Measurements from ENCODE around the gene SUSD6. TPM values are rescaled to one million over a fixed set of nuclear protein-coding genes. Genes with fewer than 3 reads are reported as not detected.
A peak's percentile ranks its signal among the peaks of the same experiment; 100 is the strongest.

SUSD6 gene
- total and polyA plus RNA-seq, 9 of the 15 experiments (the other 6 are each of a cell fraction or from before 2014, with no cell fraction given) = 2.9 to 20.7 (median 5.6) TPM

- CTCF ChIA-PET (ENCODE audit: low intra/inter-chr PET ratio) = no interaction called here
- H4K20me1 ChIP-seq (replicated peaks; ENCODE audit: control insufficient read depth, insufficient read depth, low read length) = no peaks in the 10 kb centered on the region
- peak overlapping the region in 1 of 2 experiments; percentile 41; a peak in 1 of 4 replicates for H3K9ac ChIP-seq (ENCODE audit: insufficient read depth in 1 of 2, low read depth in 2 of 2, low read length in 2 of 2)
- peak in 2 of 4 experiments; percentile 62 to 73 for DNase-seq (ENCODE audit: extremely low read depth in 1 of 4, low spot score in 3 of 4)
- BruUV-seq (replicated peaks) = no TSS peak
- peak; percentile 67 for FAIRE-seq
- H3K4me2 ChIP-seq (ENCODE audit: insufficient read depth, low read length) = peak overlapping the region; percentile 40
- 14% methylated on average over 9 of the region's 9 CpGs for WGBS (ENCODE audit: insufficient coverage, low coverage, missing lambda C conversion rate)
- H3K4me1 ChIP-seq (replicated peaks in 1 of 2; ENCODE audit: control insufficient read depth in 2 of 2, insufficient read depth in 2 of 2, low read length in 2 of 2) = peaks cover 14 to 87% of the 10 kb centered on the region in 2 experiments; a peak in 4 of 5 replicates
- peaks cover 99% of the 10 kb centered on the region for H3K79me2 ChIP-seq (ENCODE audit: control insufficient read depth, insufficient read depth, low read length)
- no peaks in the 10 kb centered on the region for H3K27me3 ChIP-seq (ENCODE audit: control insufficient read depth in 2 of 2, insufficient read depth in 2 of 2, low read length in 2 of 2)
- H3K9me3 ChIP-seq (replicated peaks; ENCODE audit: control insufficient read depth, insufficient read depth, low read depth, low read length) = no peaks in the 10 kb centered on the region
- H2AFZ ChIP-seq (ENCODE audit: low read depth, low read length) = no peak overlapping the region
- no peaks in the 10 kb centered on the region for H3K9me1 ChIP-seq (ENCODE audit: control insufficient read depth, insufficient read depth, low read length)
- in situ Hi-C loops (cut with MboI) = no loop called here
- H3K27ac ChIP-seq (ENCODE audit: extremely low read depth, low read depth, low read length) = peak overlapping the region; percentile 50
- H3K4me3 ChIP-seq = no peak overlapping the region
- peak; percentile 58 for ATAC-seq
- POLR2A ChIA-PET = interaction anchor here (0.6 to 1.1 kb wide), 5 partner anchors 8 to 27 kb away, joined by 3 to 4 read pairs (median 3); no protein-coding TSS in a partner anchor
- H3K36me3 ChIP-seq (ENCODE audit: control insufficient read depth, insufficient read depth, low read length) = peaks cover 6% of the 10 kb centered on the region; the same call in 2 of the 3 replicates
- intact Hi-C loops (cut with micrococcal nuclease) = no loop called here
- TF ChIP-seq KDM1A (IDR thresholded peaks at IDR 0.05) (peak in 1 of 2 experiments; percentile 11; a peak in 1 of 4 replicates), CBX2 (IDR thresholded peaks at IDR 0.05; ENCODE audit: insufficient read depth, low read length, poor library complexity, severe bottlenecking) (no peak), POLR2AphosphoS5 (IDR thresholded peaks at IDR 0.05; ENCODE audit: control insufficient read depth, insufficient read depth, low read depth, low read length) (peak; percentile 62; the same call in 1 of the 2 replicates), ZNF311 (CRISPR knock-in tag; IDR thresholded peaks at IDR 0.05) (no peak), NFIC (IDR thresholded peaks at IDR 0.05) (0 out of 2 replicates have a peak, but pooled peaks have one; percentile 13), FOS (IDR thresholded peaks at IDR 0.05; ENCODE audit: extremely low read depth, insufficient read length) (no peak), NCOR1 (IDR thresholded peaks at IDR 0.05) (peak; percentile 73), CBFA2T3 (IDR thresholded peaks at IDR 0.05) (peak; percentile 85), PKNOX1 (IDR thresholded peaks at IDR 0.05) (no peak), ZNF347 (CRISPR knock-in tag; IDR thresholded peaks at IDR 0.05; ENCODE audit: low read depth) (no peak), ZNF592 (IDR thresholded peaks at IDR 0.05) (0 out of 2 replicates have a peak, but pooled peaks have one; percentile 15), LARP7 (IDR thresholded peaks at IDR 0.05) (no peak), ZHX1 (conservative IDR thresholded peaks at IDR 0.05; ENCODE audit: low read length) (no peak)
Observed at GRCh38 chr14:69629225-69630127, 18.1 kb downstream of the SUSD6 start.
